Kidney (tissue), 14 donors: ENCODE data around the gene RNF208. TPM values are rescaled to one million over a fixed set of nuclear protein-coding genes. Genes with fewer than 3 reads are reported as not detected.

ENCODE experiments used
- DNase-seq, 5 donors: peaks; one replicate each; pipeline ENCODE4 v3.0.0-alpha.2; 2013 to 2020
- FAIRE-seq: peaks from 2 replicates; lab custom pipeline; 2012; peaks lifted over from hg19 to GRCh38; lab: Jason Lieb, UNC
- H3K27ac ChIP-seq, 2 donors: one replicate each; pipeline ENCODE4 v1.7.0; 2013; ENCODE audit warnings: low read depth in 2 of 2, low read length in 2 of 2, inconsistent platforms in 1 of 2
- H3K27me3 ChIP-seq: one replicate; pipeline ENCODE4 v1.7.1; 2013; ENCODE audit warnings: low read length, inconsistent platforms; ENCODE audit not compliant: control insufficient read depth, insufficient read depth
- H3K36me3 ChIP-seq, 3 donors: one replicate each; pipeline versions ENCODE4 v1.7.0 to v1.7.1; 2013; ENCODE audit warnings: low read length in 3 of 3, control low read depth in 1 of 3, inconsistent platforms in 1 of 3; ENCODE audit not compliant: insufficient read depth in 3 of 3, control insufficient read depth in 2 of 3
- H3K4me1 ChIP-seq, 3 donors: one replicate each; pipeline versions ENCODE4 v1.7.0 to v1.7.1; 2013; ENCODE audit warnings: low read length in 3 of 3, inconsistent platforms in 1 of 3, low read depth in 1 of 3; ENCODE audit not compliant: control insufficient read depth in 2 of 3, insufficient read depth in 2 of 3
- H3K4me3 ChIP-seq, 3 donors: one replicate each; pipeline versions ENCODE4 v1.7.0 to v1.8.1; 2013; ENCODE audit warnings: low read length in 3 of 3, control low read depth in 1 of 3, inconsistent platforms in 1 of 3
- H3K9ac ChIP-seq, 3 donors: one replicate each; pipeline versions ENCODE4 v1.7.0 to v1.7.1; 2013; ENCODE audit warnings: low read length in 3 of 3, control low read depth in 1 of 3, inconsistent platforms in 1 of 3
- H3K9me3 ChIP-seq, 3 donors: one replicate each; pipeline versions ENCODE4 v1.7.0 to v1.7.1; 2013; ENCODE audit warnings: low read length in 3 of 3, control low read depth in 1 of 3, inconsistent platforms in 1 of 3; ENCODE audit not compliant: control insufficient read depth in 2 of 3, insufficient read depth in 1 of 3
- CTCF ChIP-seq: IDR thresholded peaks from 3 replicates; pipeline ENCODE4 v1.5.1; 2012; ENCODE audit warnings: mild to moderate bottlenecking, moderate library complexity, borderline replicate concordance; ENCODE audit not compliant: insufficient read depth; ENCODE audit errors: extremely low read depth
- intact Hi-C: fragments of 100-400 bp; cut with DNase I; formaldehyde crosslinking; loops from one replicate; pipeline ENCODE4 v1.11.1; 2022
- polyA plus RNA-seq: library from polyadenylated mRNA; stranded (reverse); fragments of 350-450 nt; fragmentation: Illumina TruSeq; extraction: RNeasy Lipid Tissue Mini Kit (QIAGEN cat#74804); gene quantifications from one replicate; pipeline ENCODE4 v1.2.3, GENCODE V29; 2014; ENCODE audit warnings: low read depth, low replicate concordance; ENCODE audit not compliant: insufficient read depth
- total RNA-seq: library from RNA; stranded (reverse); fragmentation: NEBNext Ultra II Directional; extraction: Animal tissue kit (Norgen Biotek cat#: 25700); gene quantifications from one replicate; pipeline ENCODE4 v1.2.1, GENCODE V29; 2021
- donor health status: control.
- donor health status: control.
- donor health status: control.
- donor health status: control.
- donor health status: control.
- donor health status: DM: yes; HTN: yes; CAD: no.
- donor health status: Normal renal cell carcinoma (clear cell type).

RNF208 gene
- total and polyA plus RNA-seq, 2 donors from 2014 or later = 7.0 to 22.8 TPM

DNA sequence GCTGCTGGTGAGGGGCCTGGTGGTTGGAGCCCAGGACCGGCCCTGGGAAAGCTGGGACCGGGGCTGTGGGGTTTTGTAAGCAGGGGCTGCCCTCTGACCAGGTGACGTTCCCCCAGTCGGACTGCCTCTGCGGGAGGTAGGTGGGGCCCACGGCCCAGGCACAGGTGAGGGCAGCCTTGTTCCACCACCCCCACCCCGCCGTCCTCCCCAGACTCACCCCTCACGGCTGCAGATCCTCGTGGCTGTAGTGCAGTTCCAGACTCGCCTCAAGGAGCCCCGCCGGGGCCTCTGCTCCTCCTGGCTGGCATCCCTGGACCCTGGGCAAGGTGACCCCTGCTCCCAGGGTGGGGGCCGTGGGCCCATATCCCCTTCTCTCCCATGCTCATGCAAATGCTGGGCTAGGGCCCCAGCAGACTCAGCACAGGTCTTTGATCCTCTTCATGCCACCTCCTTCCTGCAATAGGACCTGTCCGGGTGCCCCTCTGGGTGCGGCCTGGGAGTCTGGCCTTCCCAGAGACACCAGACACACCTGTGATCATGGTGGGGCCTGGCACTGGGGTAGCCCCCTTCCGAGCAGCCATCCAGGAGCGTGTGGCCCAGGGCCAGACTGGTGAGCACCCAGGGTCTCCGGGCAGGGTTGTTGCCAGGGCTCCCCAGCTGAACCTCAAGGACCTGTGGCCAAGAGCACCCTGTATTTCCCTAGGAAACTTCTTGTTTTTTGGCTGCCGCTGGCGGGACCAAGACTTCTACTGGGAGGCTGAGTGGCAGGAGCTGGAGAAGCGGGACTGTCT is 6.6 kb downstream of the RNF208 start:
- peaks cover 0 to 21% (median 0%) of the 10 kb centered on the region in 3 donors for H3K4me1 ChIP-seq
- FAIRE-seq = no peak
- no peak overlapping the region for H3K27ac ChIP-seq
- no peak for TF ChIP-seq CTCF
- peaks cover 0 to 2% (median 0%) of the 10 kb centered on the region in 3 donors for H3K36me3 ChIP-seq
- DNase-seq = no peak
- H3K9me3 ChIP-seq = no peaks in the 10 kb centered on the region
- intact Hi-C loops = no loop called here
- no peak overlapping the region for H3K4me3 ChIP-seq
- H3K27me3 ChIP-seq = no peaks in the 10 kb centered on the region
- no peak overlapping the region for H3K9ac ChIP-seq

GRCh38 chr9:137214620-137215019 is 7.4 kb downstream of the RNF208 start:
- Histone ChIP-seq H3K4me1 (peaks cover 0 to 21% (median 0%) of the 10 kb centered on the region in 3 donors), H3K27ac (no peak overlapping the region), H3K4me3 (no peak overlapping the region), H3K27me3 (no peaks in the 10 kb centered on the region), H3K9me3 (no peaks in the 10 kb centered on the region), H3K9ac (no peak overlapping the region), H3K36me3 (peaks cover 0 to 2% (median 0%) of the 10 kb centered on the region in 3 donors)
- DNase-seq (no peak), FAIRE-seq (no peak)
- intact Hi-C loops = no loop called here
- TF ChIP-seq CTCF = no peak

DNA sequence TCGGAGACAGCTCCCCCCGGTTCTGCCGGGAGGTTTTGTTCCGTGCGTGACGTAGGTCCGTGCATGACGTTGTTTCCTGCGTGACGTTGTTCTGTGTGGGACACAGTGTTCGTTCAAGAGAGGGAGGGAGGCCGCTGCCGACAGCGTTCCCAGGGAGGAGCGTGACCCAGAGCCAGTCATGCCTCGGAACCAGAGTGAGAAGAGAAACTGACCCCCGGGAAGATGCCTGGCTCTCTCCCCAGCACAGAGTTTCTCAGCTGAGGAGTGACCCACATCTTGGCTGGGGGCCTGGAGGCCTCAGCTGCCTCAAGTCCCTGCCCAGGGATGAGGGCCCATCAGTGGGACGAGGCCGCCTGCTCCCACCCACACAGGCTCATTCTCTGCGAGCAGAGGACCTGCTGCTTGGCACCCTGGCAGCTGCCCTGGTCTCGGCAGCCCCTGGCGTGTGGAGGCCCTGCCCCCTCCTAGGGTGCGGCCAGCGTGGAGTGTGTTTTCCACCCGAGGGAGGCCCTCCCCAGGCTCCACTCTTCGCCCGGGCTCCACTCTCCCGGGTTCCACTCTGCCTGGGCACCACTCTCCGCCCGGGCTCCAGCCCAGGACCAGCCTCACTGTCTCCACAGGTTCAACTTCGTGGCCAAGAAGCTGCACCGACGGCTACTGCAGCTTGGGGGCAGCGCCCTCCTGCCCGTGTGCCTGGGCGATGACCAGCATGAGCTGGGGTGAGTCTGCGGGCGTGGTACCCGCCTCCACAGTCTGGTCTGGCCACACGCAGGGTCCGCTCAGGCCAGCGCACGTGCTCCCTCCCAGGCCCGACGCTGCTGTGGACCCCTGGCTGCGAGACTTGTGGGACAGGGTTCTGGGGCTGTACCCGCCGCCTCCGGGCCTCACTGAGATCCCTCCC is 8.6 kb downstream of the RNF208 start:
- Histone ChIP-seq H3K36me3 (peaks cover 0 to 2% (median 0%) of the 10 kb centered on the region in 3 donors), H3K27ac (no peak overlapping the region), H3K4me1 (peaks cover 0 to 16% (median 0%) of the 10 kb centered on the region in 3 donors), H3K9ac (no peak overlapping the region), H3K4me3 (no peak overlapping the region), H3K27me3 (no peaks in the 10 kb centered on the region), H3K9me3 (no peaks in the 10 kb centered on the region)
- intact Hi-C loops = no loop called here
- DNase-seq (no peak), FAIRE-seq (no peak)
- TF ChIP-seq CTCF = no peak
